NCI-H446 (cell line): ENCODE results near the gene FOXP1.

Experiments used
- DNase-seq, 2 experiments: peaks; one replicate each; lab custom pipeline; 2025; lab: John Stamatoyannopoulos, UW

The FOXP1 gene

DNA sequence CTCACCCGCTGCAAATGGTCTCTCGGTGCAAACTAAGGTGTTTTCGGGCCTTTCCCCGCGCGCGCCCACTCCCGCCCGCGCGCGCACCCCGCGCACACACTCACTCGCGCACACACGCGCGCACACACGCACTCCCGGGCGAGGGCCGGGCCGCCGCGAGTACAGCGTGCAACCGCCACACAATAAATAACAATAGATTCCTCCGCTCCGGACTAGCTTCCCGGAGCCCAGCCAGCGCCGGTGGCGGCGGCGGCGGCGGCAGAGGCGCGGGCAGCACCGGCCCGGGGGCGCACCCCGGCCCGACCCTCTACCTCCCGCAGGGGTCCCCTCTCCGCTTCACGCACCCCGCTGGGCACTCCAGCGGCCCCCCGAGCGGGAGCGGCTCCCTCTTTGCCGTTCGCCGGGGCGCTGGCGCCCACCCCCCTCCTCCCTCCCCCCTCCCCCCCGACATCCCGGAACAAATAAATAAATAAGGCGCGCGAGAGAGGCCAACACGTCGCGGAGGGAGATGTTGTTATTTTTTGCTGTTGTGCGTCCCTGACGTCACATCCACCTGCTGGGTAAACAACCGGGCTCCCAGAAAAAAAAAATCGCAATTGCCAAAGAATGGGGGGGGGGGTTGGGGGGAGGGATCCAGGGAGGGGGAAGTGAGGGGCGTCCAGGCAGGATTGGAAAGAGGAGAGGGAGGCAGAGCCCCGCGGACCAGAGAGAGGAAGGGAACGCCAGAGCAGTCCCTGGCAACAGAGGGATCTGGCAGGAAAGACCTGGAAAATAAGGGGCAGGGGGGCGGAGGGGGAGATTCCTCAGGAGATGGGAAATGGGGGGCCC is at the start of gene FOXP1:
Gene FOXP1 (minus strand): TSS at position 163 of the 828 bp plus-strand sequence. CDS start 385,347 bp downstream, outside the sequence.
- DNase-seq, result no peak

DNA sequence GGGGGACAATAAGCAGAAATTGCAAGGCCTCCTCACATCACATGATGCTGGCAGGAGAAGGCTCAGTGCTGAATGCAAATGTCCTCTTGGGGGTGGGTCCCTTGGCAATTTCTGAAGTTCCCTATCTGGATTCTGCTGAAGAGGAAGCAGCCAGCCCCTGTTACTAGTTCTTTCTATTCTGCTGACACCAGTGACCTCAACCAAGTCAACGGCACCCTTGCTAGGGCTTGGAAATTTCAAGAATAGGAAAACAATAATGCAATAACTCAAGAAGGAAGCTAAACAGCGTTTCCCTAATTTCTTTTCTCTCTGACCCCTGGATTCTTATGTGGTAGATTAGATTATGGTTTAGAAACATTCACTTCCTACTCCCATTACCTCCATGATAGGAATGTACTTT is 46.2 kb upstream of the FOXP1 start:
- DNase-seq, result no peak

DNA sequence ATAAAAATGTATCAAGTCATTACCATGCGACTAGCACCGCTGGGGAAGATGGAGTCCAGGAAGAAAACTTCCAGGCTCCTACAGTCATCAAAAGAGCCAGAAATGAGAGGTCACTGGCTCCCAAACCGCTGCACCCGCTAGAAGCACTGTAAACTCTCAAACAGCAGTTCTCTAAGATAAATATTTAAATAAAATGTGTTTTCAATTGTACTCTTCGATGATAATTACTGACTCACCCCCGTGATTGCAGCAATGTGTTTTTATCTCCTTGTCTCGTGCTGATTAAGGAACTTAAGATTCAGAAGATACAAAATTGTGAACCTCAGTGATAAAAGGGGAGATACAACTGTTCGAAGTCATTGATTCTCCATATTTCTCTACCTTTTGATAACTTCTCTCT is 45.8 kb upstream of the FOXP1 start:
- DNase-seq, result no peak

DNA sequence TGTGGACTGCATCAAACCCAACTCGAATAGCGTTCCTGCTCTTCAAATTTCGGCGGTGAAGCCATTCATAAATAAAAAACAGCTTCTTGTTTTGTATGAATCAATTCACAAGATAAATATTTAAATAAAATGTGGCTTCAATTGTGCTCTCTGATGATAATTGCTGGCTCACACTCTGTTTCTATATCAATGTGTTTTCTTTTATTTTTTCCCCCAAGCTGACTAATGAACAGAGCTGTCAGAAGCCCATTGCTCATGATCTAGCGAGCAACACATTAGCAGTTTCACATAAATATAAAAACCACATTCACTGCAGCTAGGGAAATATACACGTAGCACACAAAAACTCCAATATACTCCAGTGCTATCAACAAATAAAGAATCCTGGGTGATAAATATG is 45.0 kb upstream of the FOXP1 start:
- DNase-seq, result no peak

DNA sequence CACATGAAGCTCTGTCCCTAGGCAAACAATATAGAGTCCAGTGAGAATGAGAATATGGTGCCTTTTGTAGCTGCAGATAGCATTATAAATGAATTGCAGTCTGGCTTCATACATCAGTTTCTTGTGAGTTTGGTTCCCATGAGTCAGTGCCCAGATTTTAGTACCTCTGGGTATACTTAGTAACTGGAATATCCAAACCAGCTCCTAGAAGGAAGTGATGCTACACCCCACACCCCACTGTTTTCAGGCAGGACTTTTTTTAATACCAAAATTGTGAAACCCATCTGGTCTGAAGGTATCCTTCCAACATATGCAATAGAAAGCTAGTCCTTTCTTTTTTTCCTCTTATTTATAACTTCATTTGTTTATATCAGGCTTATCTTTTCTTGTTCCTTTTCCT is 42.1 kb upstream of the FOXP1 start:
- DNase-seq, result no peak

DNA sequence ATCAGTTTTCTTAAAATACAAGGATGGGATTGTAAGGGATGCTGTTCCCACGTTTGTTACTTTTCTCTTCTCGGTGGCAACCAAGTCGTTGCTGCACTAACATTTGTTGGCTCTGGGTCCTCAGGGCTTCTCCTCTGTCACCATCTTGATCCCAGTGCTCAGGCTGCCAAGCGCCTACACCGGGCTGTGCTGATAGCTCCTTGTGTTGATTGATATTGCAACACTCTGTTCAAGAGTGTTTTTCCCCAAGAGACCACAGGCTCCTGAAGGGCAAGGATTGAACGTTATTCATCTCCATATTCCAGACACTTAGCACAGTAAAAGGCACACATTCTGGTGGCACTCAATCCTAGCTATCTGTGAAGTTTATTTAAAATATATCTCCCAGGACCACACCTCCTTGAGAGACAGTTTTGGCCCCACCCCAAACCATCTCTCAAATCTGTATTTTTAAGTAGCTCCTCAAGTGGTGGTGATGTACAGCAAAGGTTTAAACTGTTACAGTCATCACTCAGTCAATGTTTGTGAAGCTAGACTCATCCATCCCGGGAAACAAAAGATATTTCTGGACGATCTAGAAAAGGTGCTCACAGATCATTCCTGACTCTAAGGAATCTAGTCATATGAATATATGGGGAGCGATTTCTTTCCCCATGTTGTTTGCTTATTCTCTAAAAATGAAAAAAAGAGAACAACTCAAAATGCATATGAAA is 38.5 kb upstream of the FOXP1 start:
- DNase-seq, result no peak

DNA sequence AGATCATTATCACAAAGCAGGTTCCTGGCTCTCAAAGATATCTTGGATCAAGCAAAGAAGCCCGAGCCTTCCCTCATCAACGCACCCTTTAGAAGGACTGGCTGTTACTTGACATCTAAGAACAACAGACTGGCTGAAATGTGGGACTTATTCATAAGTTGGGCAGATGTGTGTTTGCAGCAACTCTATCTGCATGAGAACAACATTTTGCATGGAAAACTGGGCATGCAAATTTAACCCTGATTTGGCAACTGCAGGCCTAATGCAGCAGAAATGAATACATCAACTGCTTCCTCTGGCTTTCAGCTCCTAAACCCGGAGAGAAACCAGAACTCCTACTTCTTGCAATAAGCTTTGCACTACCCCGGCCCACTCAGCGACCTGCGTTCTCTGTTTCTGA is 35.0 kb upstream of the FOXP1 start:
- no peak for DNase-seq

DNA sequence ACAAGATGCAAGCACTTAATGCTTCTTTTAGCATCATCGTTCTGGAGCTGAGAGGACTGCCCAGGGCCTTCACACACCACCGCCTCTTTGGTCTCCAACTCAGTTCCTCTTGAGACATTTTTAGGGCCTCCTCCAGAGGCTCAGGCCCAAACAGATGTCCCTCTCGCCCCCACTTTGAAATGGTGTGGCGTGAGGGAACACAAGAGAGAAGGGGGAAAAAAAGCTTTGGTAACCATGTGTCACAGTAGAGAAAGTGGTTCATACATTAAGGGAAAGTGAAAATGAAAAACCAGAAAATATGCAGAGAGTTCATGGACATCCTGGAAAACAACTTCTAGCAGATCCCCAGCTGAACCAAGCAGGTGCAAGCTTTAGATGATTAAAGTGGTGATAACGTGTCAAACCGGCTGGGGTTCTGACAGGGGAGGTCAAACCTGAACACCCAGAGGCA is 33.1 kb upstream of the FOXP1 start:
- no peak for DNase-seq

DNA sequence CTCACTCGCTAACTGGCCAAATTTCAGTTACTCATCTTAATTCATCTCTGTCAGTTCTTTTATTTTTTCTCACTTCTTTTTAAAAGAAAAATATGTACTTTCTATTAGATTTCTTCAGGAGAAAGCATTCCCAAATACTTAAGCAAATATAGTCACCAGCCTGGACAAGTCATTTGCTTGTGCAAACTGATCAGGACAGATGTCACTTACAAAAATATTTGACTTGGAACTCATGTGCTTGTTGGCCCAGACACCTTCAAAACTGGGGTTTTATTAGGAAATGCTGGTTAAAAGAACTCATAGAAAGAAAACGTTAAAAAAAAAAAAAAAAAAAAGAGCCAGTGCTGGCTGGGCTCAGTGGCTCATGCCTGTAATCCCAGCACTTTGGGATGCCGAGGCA is 31.3 kb upstream of the FOXP1 start:
- no peak for DNase-seq

DNA sequence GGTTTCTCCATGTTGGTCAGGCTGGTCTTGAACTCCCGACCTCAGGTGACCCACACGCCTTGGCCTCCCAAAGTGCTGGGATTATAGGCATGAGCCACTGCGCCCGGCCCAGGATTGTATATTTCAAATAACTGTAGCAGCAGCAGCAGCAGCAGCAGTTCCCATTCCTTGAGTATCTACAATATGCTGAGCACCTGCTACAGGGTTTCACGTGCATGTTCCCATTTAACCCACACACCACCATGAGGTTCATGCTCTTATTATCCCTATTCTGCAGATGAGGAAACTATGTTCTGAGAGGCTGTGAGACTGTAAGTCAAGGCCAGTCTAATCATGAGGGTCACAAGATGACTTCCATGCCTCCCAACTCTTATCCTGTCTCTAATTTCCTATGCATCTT is 30.9 kb upstream of the FOXP1 start:
- no peak for DNase-seq

DNA sequence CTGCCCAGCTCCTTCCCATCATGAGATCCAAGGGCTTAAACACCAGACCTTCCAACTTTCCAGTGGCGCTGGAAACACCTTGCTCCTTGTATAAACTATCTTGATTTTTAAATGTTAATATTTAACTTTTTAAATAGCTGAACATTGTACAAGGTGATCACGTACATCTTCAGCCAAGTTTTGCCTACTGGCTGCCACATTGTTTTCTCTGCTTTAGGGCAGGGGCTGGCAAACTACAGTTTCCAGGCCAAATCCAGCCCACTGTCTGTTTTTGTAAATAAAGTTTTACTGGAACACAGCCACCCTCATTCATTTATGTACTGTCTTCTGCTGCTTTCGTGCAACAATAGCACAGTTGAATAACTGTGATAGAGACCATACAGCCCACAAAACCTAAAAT is 27.6 kb upstream of the FOXP1 start:
- no peak for DNase-seq

DNA sequence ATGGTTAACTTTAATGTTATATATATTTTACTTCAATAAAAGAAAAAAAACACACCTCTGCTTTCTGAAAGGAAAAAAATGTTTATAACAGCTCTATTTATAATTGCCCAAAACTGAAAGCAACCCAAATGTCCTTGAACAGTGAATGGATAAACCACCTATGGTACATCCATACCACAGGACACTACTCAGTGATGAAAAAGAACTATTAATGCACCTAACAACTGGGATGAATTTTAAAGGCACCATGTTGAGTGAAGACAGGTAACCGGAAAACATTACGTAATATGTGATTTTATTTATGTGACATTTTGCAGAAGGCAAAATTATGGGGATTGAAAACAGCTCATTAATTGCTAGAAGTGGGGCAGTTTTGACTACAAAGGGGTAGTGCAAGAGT is 23.8 kb upstream of the FOXP1 start:
- DNase-seq, result no peak

DNA sequence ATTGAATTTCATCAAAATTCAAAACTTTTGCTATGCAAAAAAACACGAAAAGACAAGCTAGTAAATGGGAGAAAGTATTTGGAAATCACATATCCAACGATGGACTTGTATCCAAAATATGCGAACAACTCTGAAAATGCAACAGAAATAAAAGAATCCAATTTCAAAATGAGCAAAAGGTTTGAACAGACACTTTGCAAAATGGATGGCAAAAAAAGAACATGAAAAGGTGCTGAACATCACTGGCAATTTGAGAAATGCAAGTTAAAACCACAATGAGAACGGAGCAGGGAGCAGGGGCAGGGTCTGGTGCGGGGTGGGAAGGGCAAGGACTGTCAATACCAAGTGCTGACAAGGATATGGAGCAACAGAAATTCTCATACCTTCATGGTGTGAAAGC is 23.1 kb upstream of the FOXP1 start:
- DNase-seq, result no peak

DNA sequence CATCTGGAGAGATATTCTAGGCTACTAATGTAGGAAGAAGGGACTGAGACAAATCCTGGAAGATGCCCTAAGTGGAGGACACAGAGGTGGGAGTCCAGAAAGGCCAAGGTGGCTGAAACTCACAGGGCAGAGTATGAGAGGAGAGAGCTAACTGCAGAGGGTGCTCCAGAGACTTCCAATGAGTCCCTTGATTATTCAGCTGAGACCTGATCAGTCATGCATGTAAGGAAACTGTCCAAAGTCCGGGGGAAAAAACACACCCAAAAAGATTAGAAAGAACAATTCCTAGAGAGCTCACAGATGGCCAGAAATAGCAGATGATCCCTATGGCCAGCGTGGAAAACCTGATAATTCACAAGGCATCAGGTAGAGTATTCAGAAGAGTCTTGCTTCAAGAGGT is 18.7 kb upstream of the FOXP1 start:
- DNase-seq, result no peak

DNA sequence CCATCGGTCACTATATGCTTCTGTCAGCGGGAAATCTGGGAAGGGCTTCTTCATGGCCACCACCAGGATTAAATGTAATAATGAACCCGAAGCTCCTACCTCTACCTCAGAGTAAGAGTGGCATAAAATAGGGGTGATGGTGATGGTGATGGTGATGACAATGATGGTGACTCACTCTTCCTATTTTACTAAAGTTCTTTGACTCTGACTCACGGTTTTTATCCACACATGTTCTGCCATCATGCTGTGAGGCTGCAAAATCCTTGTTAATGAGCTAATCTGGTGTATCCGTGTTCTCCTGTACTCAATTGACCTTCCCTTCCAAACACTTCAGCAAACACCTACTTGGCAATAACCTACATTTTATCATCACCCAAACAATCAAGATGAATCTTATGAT is 18.3 kb upstream of the FOXP1 start:
- DNase-seq, result no peak

DNA sequence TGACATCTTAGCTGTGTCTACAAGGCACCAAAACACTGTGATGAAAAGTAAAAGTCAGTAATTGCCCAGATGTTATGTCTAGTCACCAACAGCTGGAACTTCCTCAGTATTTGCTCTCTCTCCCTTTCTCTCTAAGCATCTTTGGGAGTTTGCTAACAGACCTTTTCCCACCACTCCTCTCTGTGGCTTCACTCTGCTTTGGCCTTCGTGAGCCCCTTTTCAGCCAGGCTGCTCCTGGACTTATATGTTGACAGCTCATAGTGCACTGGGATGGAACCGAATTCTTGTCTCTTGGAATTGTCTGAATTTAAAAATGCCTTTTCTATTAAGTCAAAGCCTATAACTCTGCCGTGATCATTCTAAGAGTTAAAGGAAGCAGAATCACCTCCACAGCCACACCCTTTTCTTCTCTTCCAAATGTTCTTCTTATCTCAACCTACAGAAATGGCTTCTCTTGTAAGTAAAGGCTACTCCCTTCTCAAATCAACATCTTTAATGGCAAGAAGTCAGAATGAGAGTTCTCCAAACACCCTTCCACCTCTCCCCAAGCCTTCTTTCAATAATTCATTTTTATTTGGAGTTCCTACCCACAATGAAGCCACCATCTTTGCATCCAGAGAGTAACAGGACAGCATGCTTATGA is 17.2 kb upstream of the FOXP1 start:
- DNase-seq, result no peak

DNA sequence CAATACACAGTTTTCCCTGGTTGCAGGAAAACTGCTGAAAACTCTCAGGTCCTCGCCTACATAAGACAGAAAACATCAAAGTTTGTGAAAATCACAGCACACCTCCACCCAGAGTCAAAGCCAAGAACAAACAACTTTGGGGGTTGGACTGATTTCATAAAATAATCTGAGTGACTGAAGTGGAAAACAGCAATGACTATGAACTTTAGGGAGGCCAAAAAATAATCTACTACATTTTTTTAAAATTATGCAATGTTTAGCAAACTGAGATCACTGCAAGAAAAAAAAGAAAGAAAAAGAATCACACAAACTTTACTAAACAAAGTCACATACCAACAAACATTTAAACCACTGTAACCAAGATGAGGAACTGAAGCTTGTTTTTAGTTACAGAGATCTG is 15.9 kb upstream of the FOXP1 start:
- no peak for DNase-seq

DNA sequence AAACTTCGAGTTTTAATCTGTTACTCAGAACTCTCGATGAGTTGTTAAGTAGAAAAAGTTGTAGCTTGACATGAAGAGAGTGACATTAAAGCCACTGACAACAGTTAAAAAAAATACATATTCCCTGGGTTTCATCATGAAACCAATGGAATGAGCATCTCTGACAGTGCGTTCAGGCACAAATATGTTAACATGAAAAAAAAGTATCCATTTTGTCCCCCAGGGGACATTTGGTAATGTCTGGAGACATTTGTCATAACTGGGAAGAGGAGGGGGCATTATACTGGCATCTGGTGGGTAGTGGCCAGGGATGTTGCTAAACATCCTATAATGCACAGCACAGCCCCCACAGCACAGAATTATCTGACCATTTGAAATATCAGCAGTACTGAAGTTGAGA is 14.8 kb upstream of the FOXP1 start:
- no peak for DNase-seq

DNA sequence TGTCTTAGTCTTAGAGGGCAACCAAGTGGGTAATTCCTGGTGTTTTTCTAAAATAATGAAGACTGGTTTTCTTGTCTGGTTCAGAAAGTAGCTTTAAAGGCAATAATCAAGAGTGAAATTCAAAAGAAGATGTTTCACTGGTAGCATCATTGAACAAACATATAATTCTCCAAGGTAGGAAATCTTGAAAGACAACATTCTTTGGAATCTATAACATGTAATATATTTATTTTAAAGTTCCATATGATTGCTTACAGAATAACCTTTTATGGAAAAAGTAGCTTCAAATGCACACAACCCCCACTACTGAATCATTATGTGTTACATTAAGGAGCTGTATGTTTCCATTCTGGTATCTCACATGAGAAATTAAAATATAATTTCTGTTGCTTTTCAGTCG is 13.8 kb upstream of the FOXP1 start:
- no peak for DNase-seq

DNA sequence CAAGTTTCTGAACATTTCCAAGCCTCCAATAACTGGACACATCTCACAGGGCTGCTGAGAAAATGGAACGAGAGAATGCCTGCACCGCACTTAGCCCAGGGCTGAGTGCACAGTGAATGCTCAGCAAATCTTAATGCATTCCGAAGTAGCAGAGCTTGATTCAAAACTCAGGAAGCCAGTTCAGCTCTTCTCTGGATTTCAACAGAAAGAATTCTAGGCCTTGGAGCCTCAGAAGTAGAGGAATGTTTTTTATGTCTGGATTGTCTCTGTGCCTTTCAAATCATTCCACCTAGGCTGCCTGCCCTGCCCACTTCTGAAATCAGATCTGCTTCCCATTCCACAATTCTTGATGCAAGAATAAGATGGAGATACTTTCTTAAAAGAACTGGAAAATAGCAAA is 9.6 kb upstream of the FOXP1 start:
- DNase-seq, result no peak

DNA sequence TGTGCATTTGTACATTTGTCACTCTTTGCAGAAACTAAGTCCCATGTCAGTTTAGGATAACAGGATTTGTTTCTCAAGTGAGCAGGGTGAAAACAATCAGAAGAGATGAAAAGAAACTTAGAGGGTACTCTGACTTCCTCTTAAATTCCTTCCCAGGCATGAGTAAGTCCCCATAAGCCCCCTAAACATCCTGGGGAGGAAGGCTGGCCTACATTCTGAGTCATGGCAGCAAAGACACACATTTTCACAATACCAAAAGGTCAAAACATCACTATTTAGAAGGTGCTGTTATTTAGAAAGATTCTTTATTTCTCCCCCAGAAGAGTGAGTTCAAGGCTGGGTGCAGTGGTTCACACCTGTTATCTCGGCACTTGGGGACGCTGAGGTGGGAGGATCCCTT is 7.6 kb upstream of the FOXP1 start:
- DNase-seq, result no peak

DNA sequence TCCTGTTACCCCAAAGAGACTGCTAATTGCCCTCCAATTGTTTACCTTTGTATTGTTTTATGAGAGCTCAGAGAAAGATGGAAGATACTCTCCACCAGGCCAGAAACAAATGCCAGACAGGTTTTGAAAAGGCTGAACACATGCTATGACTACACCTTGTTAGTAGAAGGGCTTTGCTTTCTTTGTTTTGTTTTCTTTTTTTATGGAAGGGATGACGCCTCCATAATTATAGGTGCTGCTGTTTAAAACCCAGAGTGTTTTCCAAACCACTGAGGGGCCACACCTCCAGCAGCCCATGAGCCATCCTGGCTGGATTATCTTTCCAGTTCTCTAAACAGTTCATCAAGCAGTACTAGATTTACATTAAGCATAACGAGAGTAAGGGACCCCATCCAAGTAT is 5.6 kb upstream of the FOXP1 start:
- no peak for DNase-seq

DNA sequence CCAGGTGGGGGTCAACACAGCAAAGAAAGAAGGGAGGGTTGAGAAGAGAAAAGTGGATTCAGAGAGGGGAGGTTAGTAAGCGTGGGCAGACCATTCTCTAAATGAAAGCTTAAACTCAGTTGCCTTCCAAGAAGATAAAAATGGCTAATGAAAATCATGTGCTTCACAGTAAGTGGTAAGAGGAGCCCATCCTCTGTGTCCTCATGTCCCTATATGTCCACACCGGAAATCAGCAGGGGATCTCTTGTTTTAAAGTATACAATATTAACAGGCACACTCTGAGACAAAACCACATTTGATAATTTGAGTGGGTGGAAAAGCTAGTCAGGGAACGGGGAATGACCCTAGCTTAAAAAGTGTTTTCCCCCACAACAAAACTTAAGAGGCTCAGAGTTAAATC is 4.4 kb upstream of the FOXP1 start:
- DNase-seq, result no peak
